CD14-positive monocyte (primary cell): ENCODE results near the gene PSMA4. TPM values are rescaled to one million over a fixed set of nuclear protein-coding genes. Genes with fewer than 3 reads are reported as not detected.

Source experiments
- DNase-seq, 3 donors: peaks; one replicate each; pipeline ENCODE4 v3.0.0-alpha.2; 2011 to 2022
- H2AFZ ChIP-seq: 2 replicates; pipeline ENCODE4 v1.6.0; 2012; ENCODE audit warnings: mild to moderate bottlenecking, low read depth, low read length, inconsistent platforms; ENCODE audit not compliant: insufficient read depth, poor library complexity, severe bottlenecking
- H3K27ac ChIP-seq, 2 donors: 1 replicate in 1 of 2; 2 replicates in 1 of 2; pipeline ENCODE4 v1.5.1; 2012 to 2013; ENCODE audit warnings: low read length in 2 of 2, control low read depth in 1 of 2, inconsistent platforms in 1 of 2, low read depth in 1 of 2, mild to moderate bottlenecking in 1 of 2
- H3K27me3 ChIP-seq, 2 donors: one replicate each; pipeline versions ENCODE4 v1.6.0 to v1.6.1; 2011 to 2013; ENCODE audit warnings: low read length in 2 of 2; ENCODE audit not compliant: control insufficient read depth in 2 of 2, insufficient read depth in 2 of 2
- H3K36me3 ChIP-seq, 2 donors: replicated peaks in 1 of 2; 1 replicate in 1 of 2; 2 replicates in 1 of 2; pipeline versions ENCODE4 v1.5.1 to v1.6.1; 2012 to 2013; ENCODE audit warnings: low read length in 2 of 2, control low read depth in 1 of 2, inconsistent platforms in 1 of 2, mild to moderate bottlenecking in 1 of 2; ENCODE audit not compliant: insufficient read depth in 2 of 2, control insufficient read depth in 1 of 2
- H3K4me1 ChIP-seq, 2 donors: 1 replicate in 1 of 2; 2 replicates in 1 of 2; pipeline versions ENCODE4 v1.5.1 to v1.6.1; 2012 to 2013; ENCODE audit warnings: low read length in 2 of 2, control low read depth in 1 of 2, inconsistent platforms in 1 of 2, mild to moderate bottlenecking in 1 of 2, moderate library complexity in 1 of 2; ENCODE audit not compliant: insufficient read depth in 2 of 2, control insufficient read depth in 1 of 2
- H3K4me2 ChIP-seq: replicated peaks from 2 replicates; pipeline ENCODE3; 2012; ENCODE audit warnings: low read length, moderate library complexity, mild to moderate bottlenecking; ENCODE audit not compliant: poor library complexity, severe bottlenecking; ENCODE audit errors: extremely low read depth
- H3K4me3 ChIP-seq, 3 experiments: fragments of 200-600 bp in 1 of 3; sonication (generic) in 1 of 3; replicated peaks in 1 of 3; 1 replicate in 2 of 3; 2 replicates in 1 of 3; pipeline ENCODE4 v1.5.1; 2011 to 2013; ENCODE audit warnings: low read length in 3 of 3, mild to moderate bottlenecking in 3 of 3, control low read depth in 2 of 3, low read depth in 2 of 3, inconsistent platforms in 1 of 3, moderate library complexity in 1 of 3
- H3K79me2 ChIP-seq: 2 replicates; pipeline ENCODE4 v1.6.0; 2012; ENCODE audit warnings: mild to moderate bottlenecking, control low read depth, inconsistent platforms, low read length, moderate library complexity; ENCODE audit not compliant: insufficient read depth
- H3K9ac ChIP-seq: 2 replicates; pipeline ENCODE4 v1.6.0; 2017; ENCODE audit warnings: low read length, mild to moderate bottlenecking; ENCODE audit not compliant: insufficient read depth, poor library complexity, severe bottlenecking
- H3K9me3 ChIP-seq, 2 donors: replicated peaks in 1 of 2; 1 replicate in 1 of 2; 2 replicates in 1 of 2; pipeline versions ENCODE4 v1.5.1 to v1.6.1; 2012 to 2013; ENCODE audit warnings: low read length in 2 of 2, control low read depth in 1 of 2; ENCODE audit not compliant: control insufficient read depth in 1 of 2, insufficient read depth in 1 of 2
- H4K20me1 ChIP-seq: 2 replicates; pipeline ENCODE4 v1.6.0; 2012; ENCODE audit warnings: mild to moderate bottlenecking, low read length, control low read depth, moderate library complexity; ENCODE audit not compliant: insufficient read depth
- H3K27ac Mint-ChIP-seq, 7 donors: one replicate each; pipeline ENCODE4 v1.8.0; 2020; ENCODE audit warnings: mild to moderate bottlenecking in 7 of 7, mixed read lengths in 7 of 7, moderate library complexity in 6 of 7, inconsistent platforms in 2 of 7
- H3K27me3 Mint-ChIP-seq, 3 donors: one replicate each; pipeline ENCODE4 v1.8.0; 2021 to 2022; ENCODE audit warnings: low read depth in 3 of 3, mild to moderate bottlenecking in 3 of 3, mixed read lengths in 3 of 3, moderate library complexity in 3 of 3, inconsistent platforms in 1 of 3
- H3K36me3 Mint-ChIP-seq, 2 donors: one replicate each; pipeline ENCODE4 v1.8.0; 2020; ENCODE audit warnings: mixed read lengths in 2 of 2, inconsistent platforms in 1 of 2, mild to moderate bottlenecking in 1 of 2
- H3K4me1 Mint-ChIP-seq: one replicate; pipeline ENCODE4 v1.8.0; 2020; ENCODE audit warnings: mild to moderate bottlenecking, mixed read lengths
- H3K4me3 Mint-ChIP-seq, 2 donors: one replicate each; pipeline ENCODE4 v1.8.0; 2020; ENCODE audit warnings: mild to moderate bottlenecking in 2 of 2, mixed read lengths in 2 of 2, moderate library complexity in 1 of 2
- H3K9me3 Mint-ChIP-seq, 7 donors: one replicate each; pipeline ENCODE4 v1.8.0; 2020 to 2022; ENCODE audit warnings: mixed read lengths in 7 of 7, mild to moderate bottlenecking in 6 of 7, moderate library complexity in 6 of 7, inconsistent platforms in 2 of 7
- CTCF ChIP-seq: fragments of 200-600 bp; IDR thresholded peaks from one replicate; pipeline ENCODE4 v1.8.0; 2022; ENCODE audit warnings: antibody characterized with exemption, mild to moderate bottlenecking
- WGBS: methylation state at CpG from one replicate; pipeline ENCODE4 v1.1.5; 2013; ENCODE audit warnings: missing lambda C conversion rate; ENCODE audit not compliant: insufficient coverage; 5-methylcytosine and 5-hydroxymethylcytosine counted together
- intact Hi-C, 2 donors: fragments of 100-400 bp; cut with micrococcal nuclease; formaldehyde crosslinking; loops; one replicate each; pipeline versions ENCODE4 v1.15.0 to v1.15.1; 2023
- polyA plus RNA-seq, 3 donors: library from polyadenylated mRNA; depleted of rRNA in 1 of 3; unstranded in 2 of 3; stranded (reverse) in 1 of 3; fragments of 300-500 nt in 2 of 3; fragments of >200 nt in 1 of 3; fragmentation: Illumina TruSeq in 2 of 3; gene quantifications; 1 replicate in 2 of 3; 2 replicates in 1 of 3; pipeline ENCODE4 v1.2.3, GENCODE V29; 2012 to 2021

Gene PSMA4
- polyA plus RNA-seq, 3 donors, result 121 to 421 (median 406) TPM

GRCh38 chr15:78565951-78566774 lies 25.9 kb downstream of the PSMA4 start:
- peaks cover 27 to 51% (median 29%) of the 10 kb centered on the region in 3 donors for H3K27me3 Mint-ChIP-seq
- H3K27ac Mint-ChIP-seq, result no peak overlapping the region
- H3K4me3 Mint-ChIP-seq, result peak overlapping the region; percentile 82 to 90
- peak; percentile 11 for TF ChIP-seq CTCF
- no peaks in the 10 kb centered on the region for H4K20me1 ChIP-seq
- H3K36me3 Mint-ChIP-seq, result peaks cover 0 to 4% of the 10 kb centered on the region in 2 donors
- no peak for DNase-seq
- peak overlapping the region; percentile 39 for H3K9ac ChIP-seq
- H3K4me2 ChIP-seq, result peak overlapping the region; percentile 89
- H3K4me1 Mint-ChIP-seq, result peaks cover 22% of the 10 kb centered on the region
- peaks cover 14 to 19% of the 10 kb centered on the region in 2 donors for H3K4me1 ChIP-seq
- peak overlapping the region; percentile 24 to 75 (median 38) for H3K4me3 ChIP-seq
- peak overlapping the region; percentile 67 for H2AFZ ChIP-seq
- H3K9me3 ChIP-seq, result no peaks in the 10 kb centered on the region
- no peaks in the 10 kb centered on the region for H3K36me3 ChIP-seq
- no peak overlapping the region for H3K27ac ChIP-seq
- H3K9me3 Mint-ChIP-seq, result peaks cover 0 to 4% (median 2%) of the 10 kb centered on the region in 7 donors
- H3K79me2 ChIP-seq, result no peaks in the 10 kb centered on the region
- 0% methylated on average over 8 of the region's 19 CpGs for WGBS
- H3K27me3 ChIP-seq, result peaks cover 29 to 32% of the 10 kb centered on the region in 2 donors
- intact Hi-C loops, result no loop called here

- TF ChIP-seq CTCF, result no peak
- H3K36me3 ChIP-seq, result no peaks in the 10 kb centered on the region
- 56% methylated on average over 1 of the region's 4 CpGs for WGBS
- no peak overlapping the region for H2AFZ ChIP-seq
- H3K27me3 Mint-ChIP-seq, result peaks cover 27 to 50% (median 29%) of the 10 kb centered on the region in 3 donors
- H3K9me3 Mint-ChIP-seq, result peaks cover 0 to 4% (median 2%) of the 10 kb centered on the region in 7 donors
- peaks cover 29 to 32% of the 10 kb centered on the region in 2 donors for H3K27me3 ChIP-seq
- H3K4me3 ChIP-seq, result no peak overlapping the region
- DNase-seq, result no peak
- H3K4me1 Mint-ChIP-seq, result peaks cover 22% of the 10 kb centered on the region
- H3K9me3 ChIP-seq, result no peaks in the 10 kb centered on the region
- peak overlapping the region in 1 of 2 donors; percentile 90 for H3K4me3 Mint-ChIP-seq
- no peak overlapping the region for H3K27ac ChIP-seq
- intact Hi-C loops, result no loop called here
- no peak overlapping the region for H3K4me2 ChIP-seq
- H3K27ac Mint-ChIP-seq, result no peak overlapping the region
- H3K36me3 Mint-ChIP-seq, result peaks cover 0 to 4% of the 10 kb centered on the region in 2 donors
- H3K79me2 ChIP-seq, result no peaks in the 10 kb centered on the region
- no peak overlapping the region for H3K9ac ChIP-seq
- no peaks in the 10 kb centered on the region for H4K20me1 ChIP-seq
- peaks cover 14 to 19% of the 10 kb centered on the region in 2 donors for H3K4me1 ChIP-seq
Measured at GRCh38 chr15:78567531-78567930, 27.3 kb downstream of the PSMA4 start.
